Measurements from ENCODE around the gene CTDP1. TPM values are rescaled to one million over a fixed set of nuclear protein-coding genes. Genes with fewer than 3 reads are reported as not detected.

The CTDP1 gene
- polyA plus RNA-seq, 1 experiment = 12.9 TPM

DNA sequence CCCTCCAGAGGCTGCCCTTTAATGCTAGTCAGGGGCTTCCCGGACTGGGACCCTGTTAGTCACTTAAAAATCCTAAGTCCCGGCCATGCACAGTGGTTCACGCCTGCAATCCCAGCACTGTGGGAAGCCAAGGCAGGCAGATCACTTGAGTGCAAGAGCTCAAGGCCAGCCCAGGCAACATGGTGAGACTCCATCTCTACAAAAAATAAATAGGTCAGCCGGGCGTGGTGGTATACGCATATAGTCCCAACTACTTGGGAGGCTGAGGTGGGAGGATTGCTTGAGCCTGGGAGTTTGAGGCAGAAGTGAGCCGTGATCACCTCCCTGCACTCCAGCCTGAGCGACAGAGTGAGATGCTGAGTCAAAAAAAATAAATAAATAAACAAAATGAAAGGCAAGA, 100.9 kb downstream of the CTDP1 start:
- no peak for DNase-seq (ENCODE audit: low read depth)
- H3K27me3 ChIP-seq (ENCODE audit: control insufficient read depth, insufficient read depth, low read length) = peaks cover 5% of the 10 kb centered on the region

DNA sequence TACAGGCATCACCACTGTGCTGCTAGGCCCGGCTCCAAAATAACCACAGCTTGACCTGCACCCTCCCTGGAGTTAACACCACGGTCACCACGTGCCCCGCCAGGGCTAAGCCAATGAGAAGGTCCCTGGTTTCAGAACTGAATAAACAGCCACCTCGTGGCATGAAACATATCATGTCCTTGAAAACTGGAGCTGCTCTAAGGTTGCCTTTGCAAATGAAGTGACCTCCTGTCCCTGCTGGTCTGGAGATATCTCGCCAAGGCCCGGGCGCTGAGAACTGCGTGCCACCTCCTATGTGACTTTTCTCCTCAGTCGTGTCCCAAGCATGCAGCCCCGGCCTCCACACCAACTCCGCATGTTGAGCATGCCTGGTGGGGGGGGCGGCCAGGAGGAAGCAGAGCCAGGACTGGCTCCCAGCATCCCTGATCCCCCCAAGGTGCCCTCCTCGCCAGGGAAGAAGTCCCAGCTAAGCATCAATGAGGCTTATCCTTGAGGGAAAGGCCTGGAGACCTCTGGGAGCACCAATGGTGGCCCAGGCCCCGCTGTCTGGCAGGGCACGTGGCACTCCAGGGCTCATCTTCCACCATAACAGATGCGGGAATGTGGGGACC, 101.8 kb downstream of the CTDP1 start:
- CTCF ChIA-PET = interaction anchor here (1.8 kb wide), 1 partner anchor 20 kb away, joined by 3 read pairs; no protein-coding TSS in a partner anchor
- H3K36me3 ChIP-seq (ENCODE audit: control insufficient read depth, insufficient read depth, low read length) = no peaks in the 10 kb centered on the region
- TF ChIP-seq, protein P1, sequence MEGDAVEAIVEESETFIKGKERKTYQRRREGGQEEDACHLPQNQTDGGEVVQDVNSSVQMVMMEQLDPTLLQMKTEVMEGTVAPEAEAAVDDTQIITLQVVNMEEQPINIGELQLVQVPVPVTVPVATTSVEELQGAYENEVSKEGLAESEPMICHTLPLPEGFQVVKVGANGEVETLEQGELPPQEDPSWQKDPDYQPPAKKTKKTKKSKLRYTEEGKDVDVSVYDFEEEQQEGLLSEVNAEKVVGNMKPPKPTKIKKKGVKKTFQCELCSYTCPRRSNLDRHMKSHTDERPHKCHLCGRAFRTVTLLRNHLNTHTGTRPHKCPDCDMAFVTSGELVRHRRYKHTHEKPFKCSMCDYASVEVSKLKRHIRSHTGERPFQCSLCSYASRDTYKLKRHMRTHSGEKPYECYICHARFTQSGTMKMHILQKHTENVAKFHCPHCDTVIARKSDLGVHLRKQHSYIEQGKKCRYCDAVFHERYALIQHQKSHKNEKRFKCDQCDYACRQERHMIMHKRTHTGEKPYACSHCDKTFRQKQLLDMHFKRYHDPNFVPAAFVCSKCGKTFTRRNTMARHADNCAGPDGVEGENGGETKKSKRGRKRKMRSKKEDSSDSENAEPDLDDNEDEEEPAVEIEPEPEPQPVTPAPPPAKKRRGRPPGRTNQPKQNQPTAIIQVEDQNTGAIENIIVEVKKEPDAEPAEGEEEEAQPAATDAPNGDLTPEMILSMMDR (IDR thresholded peaks at IDR 0.05; ENCODE audit: insufficient read depth, low read depth, low read length) = no peak
- POLR2A ChIA-PET = no interaction called here
- DNase-seq (ENCODE audit: low read depth) = no peak
- H3K27me3 ChIP-seq (ENCODE audit: control insufficient read depth, insufficient read depth, low read length) = peaks cover 12% of the 10 kb centered on the region
- H3K4me3 ChIP-seq (ENCODE audit: low read depth, low read length) = no peak overlapping the region

More for the DNA sequence above, 100.9 kb downstream of the CTDP1 start:
- Histone ChIP-seq H3K4me3 (ENCODE audit: low read depth, low read length) (no peak overlapping the region), H3K36me3 (ENCODE audit: control insufficient read depth, insufficient read depth, low read length) (no peaks in the 10 kb centered on the region)
- ChIA-PET CTCF (no interaction called here), POLR2A (no interaction called here)
- TF ChIP-seq, protein P1 (IDR thresholded peaks at IDR 0.05; ENCODE audit: insufficient read depth, low read depth, low read length) = no peak

DNA sequence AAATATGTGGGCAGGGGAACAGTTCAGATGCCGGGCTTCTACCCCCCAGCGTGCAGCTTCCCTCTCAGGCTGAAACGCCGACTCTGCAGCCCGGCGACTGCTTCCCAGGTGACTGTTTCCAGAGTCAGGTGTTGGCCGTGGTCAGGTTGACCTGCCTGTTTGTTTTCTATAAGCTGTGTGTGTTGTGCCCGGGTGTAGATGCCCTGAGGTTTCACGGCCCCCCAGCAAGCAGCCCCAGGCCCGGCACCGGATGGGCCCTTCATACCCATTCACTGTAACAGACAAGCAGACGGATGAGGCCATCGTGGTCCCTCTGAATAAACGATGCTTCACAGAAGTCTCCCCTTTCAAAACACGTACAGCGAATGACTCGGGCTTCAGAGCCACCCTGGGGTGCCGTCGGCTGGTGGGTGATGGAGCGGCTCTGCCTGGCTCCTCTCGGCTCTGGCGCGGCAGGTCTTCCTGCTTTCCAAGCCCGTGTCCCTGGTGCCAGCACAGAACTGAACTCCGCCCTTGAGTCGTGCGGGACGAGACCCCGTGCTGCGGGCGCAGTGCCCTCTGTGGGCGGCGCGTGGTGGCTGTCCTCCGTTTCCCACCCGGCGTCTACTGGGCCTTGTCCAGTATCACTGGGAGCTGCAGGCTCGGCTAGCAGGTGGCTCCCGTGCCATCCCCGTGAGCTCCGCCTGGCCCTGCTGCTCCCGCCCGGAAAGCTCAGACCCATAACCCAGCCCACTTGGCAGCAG, 103.1 kb downstream of the CTDP1 start:
- Histone ChIP-seq H3K4me3 (ENCODE audit: low read depth, low read length) (no peak overlapping the region), H3K27me3 (ENCODE audit: control insufficient read depth, insufficient read depth, low read length) (peaks cover 19% of the 10 kb centered on the region), H3K36me3 (ENCODE audit: control insufficient read depth, insufficient read depth, low read length) (no peaks in the 10 kb centered on the region)
- TF ChIP-seq, protein P1 (IDR thresholded peaks at IDR 0.05; ENCODE audit: insufficient read depth, low read depth, low read length) = no peak
- ChIA-PET CTCF (interaction anchor here (1.8 kb wide), 1 partner anchor 21 kb away, joined by 3 read pairs; no protein-coding TSS in a partner anchor), POLR2A (no interaction called here)
- no peak for DNase-seq (ENCODE audit: low read depth)

DNA sequence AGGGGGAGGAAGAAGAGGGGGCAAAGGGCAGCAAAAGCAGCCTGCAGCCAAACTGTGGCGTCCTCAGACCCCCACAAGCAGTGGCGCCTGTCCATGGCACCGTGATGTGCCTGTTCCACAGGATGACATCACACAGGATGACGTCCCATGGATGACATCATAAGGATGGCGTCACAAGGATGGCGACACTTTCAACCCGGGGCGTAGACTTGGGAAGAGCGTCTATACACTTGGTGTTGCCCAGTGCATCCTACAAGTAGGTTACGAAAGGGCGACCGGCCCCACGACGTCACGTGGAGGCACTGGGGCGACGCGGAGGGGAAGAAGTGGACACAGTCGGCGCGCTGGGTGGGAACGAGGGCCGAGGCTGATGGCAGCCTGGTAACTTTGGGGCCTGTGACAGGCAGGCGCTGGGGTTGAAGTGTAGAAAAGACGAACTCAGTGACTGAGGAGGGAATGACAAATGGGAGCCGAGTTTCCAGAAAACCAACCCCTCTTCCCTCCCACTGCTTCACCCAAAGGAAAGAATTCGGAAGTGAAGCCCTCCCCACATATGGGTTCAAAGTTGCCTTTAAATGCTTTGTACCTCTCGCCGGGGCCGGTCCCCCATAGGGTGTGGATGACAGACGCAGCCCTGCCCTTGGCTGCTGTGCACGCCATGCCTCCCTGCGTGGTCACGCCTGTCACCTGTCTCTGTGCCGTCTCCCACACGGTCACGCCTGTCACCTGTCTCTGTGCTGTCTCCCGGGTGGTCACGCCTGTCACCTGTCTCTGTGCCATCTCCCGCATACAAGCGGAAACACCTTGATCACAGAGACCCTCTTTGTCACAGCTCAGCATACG, 104.7 kb downstream of the CTDP1 start:
- DNase-seq (ENCODE audit: low read depth) = no peak
- TF ChIP-seq, protein P1 (IDR thresholded peaks at IDR 0.05; ENCODE audit: insufficient read depth, low read depth, low read length) = no peak
- H3K27me3 ChIP-seq (ENCODE audit: control insufficient read depth, insufficient read depth, low read length) = peaks cover 17% of the 10 kb centered on the region
- no peaks in the 10 kb centered on the region for H3K36me3 ChIP-seq (ENCODE audit: control insufficient read depth, insufficient read depth, low read length)
- ChIA-PET POLR2A (no interaction called here), CTCF (interaction anchor here (0.9 kb wide), 1 partner anchor 18 kb away, joined by 3 read pairs; no protein-coding TSS in a partner anchor)
- H3K4me3 ChIP-seq (ENCODE audit: low read depth, low read length) = no peak overlapping the region
